ENCODE results near the gene RAD51B.

DNA sequence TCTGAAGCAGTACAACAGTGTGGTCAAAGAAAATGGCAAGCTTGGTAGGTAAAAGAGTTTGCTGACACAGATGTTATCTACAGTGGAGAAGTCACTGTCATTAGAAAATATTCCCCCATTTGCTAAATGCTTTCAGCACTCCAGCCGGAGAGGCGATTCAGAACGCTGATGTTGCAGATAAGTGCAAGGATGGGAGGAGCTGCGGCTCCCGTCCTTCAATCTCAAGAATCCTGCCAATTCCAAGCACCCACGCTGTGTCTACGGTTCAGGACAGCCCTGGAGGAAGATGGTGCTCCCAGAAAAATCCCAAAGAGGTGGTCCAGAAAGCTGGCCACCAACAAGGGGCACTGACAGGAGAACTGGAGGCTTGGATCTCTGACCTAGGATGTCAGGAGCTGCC is 894.2 kb downstream of the RAD51B start:
- TF ChIP-seq, protein P1, sequence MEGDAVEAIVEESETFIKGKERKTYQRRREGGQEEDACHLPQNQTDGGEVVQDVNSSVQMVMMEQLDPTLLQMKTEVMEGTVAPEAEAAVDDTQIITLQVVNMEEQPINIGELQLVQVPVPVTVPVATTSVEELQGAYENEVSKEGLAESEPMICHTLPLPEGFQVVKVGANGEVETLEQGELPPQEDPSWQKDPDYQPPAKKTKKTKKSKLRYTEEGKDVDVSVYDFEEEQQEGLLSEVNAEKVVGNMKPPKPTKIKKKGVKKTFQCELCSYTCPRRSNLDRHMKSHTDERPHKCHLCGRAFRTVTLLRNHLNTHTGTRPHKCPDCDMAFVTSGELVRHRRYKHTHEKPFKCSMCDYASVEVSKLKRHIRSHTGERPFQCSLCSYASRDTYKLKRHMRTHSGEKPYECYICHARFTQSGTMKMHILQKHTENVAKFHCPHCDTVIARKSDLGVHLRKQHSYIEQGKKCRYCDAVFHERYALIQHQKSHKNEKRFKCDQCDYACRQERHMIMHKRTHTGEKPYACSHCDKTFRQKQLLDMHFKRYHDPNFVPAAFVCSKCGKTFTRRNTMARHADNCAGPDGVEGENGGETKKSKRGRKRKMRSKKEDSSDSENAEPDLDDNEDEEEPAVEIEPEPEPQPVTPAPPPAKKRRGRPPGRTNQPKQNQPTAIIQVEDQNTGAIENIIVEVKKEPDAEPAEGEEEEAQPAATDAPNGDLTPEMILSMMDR (conservative IDR thresholded peaks at IDR 0.05; ENCODE audit: low read depth, low read length), result no peak
- TF ChIP-seq EZH2phosphoT487 (IDR thresholded peaks at IDR 0.05; ENCODE audit: borderline replicate concordance, low read length), result no peak

Data from PC-3 (cell line).